HG02623 (cell line): Measurements from ENCODE around the gene PKD2L2.
"Not testable (repeated sequence)": the region's sequence is repeated elsewhere in the genome, so short reads cannot be mapped to it uniquely, and the experiment has no call there.

Source experiments
- ATAC-seq: cut with Tn5 transposase; IDR thresholded peaks from one replicate; pipeline ENCODE4 v1.9.1; 2021; ENCODE audit warnings: moderate library complexity; ENCODE audit not compliant: unreplicated experiment

PKD2L2 gene

GRCh38 chr5:137887831-137888230, 1.4 kb upstream of the PKD2L2 start:
- ATAC-seq, result no peak

- no peak for ATAC-seq
These were observed 793 bp upstream of the PKD2L2 start for GRCh38 chr5:137888466-137888862.

GRCh38 chr5:137890845-137891244, 1.6 kb downstream of the PKD2L2 start:
- ATAC-seq, result no peak

- no peak for ATAC-seq
These were observed 2.6 kb downstream of the PKD2L2 start for GRCh38 chr5:137891849-137892248.

GRCh38 chr5:137894586-137894985, 5.3 kb downstream of the PKD2L2 start:
- ATAC-seq, result no peak

GRCh38 chr5:137896560-137896959, 7.3 kb downstream of the PKD2L2 start:
- ATAC-seq, result no peak

- no peak for ATAC-seq
These were observed 10.2 kb downstream of the PKD2L2 start for GRCh38 chr5:137899493-137899892.

- no peak for ATAC-seq
These were observed 12.0 kb downstream of the PKD2L2 start for GRCh38 chr5:137901011-137901817.

- no peak for ATAC-seq
These were observed 13.3 kb downstream of the PKD2L2 start for GRCh38 chr5:137902408-137903133.

GRCh38 chr5:137914758-137915157, 25.5 kb downstream of the PKD2L2 start:
- ATAC-seq, result no peak

GRCh38 chr5:137916923-137917322, 27.7 kb downstream of the PKD2L2 start:
- ATAC-seq, result no peak

- no peak for ATAC-seq
These were observed 32.7 kb downstream of the PKD2L2 start for GRCh38 chr5:137921931-137922330.

- no peak for ATAC-seq
These were observed 34.6 kb downstream of the PKD2L2 start for GRCh38 chr5:137923856-137924255.

GRCh38 chr5:137932800-137933199, 43.5 kb downstream of the PKD2L2 start:
- no peak for ATAC-seq

- no peak for ATAC-seq
These were observed 44.2 kb downstream of the PKD2L2 start for GRCh38 chr5:137933491-137933911.

- ATAC-seq, result peak; percentile 57
These were observed 45.9 kb downstream of the PKD2L2 start for GRCh38 chr5:137935190-137935589.

GRCh38 chr5:137935694-137936093, 46.4 kb downstream of the PKD2L2 start:
- ATAC-seq, result no peak

- no peak for ATAC-seq
These were observed 48.9 kb downstream of the PKD2L2 start for GRCh38 chr5:137937994-137938750.

GRCh38 chr5:137938751-137939143, 49.5 kb downstream of the PKD2L2 start:
- no peak for ATAC-seq

GRCh38 chr5:137939331-137939730, 50.1 kb downstream of the PKD2L2 start:
- no peak for ATAC-seq

GRCh38 chr5:137944280-137944679, 55.0 kb downstream of the PKD2L2 start:
- ATAC-seq, result not testable (repeated sequence)

- ATAC-seq, result no peak
These were observed 56.6 kb downstream of the PKD2L2 start for GRCh38 chr5:137945825-137946224.
